HepG2 (cell line): ENCODE data around the gene PFKFB2. TPM values are rescaled to one million over a fixed set of nuclear protein-coding genes. Genes with fewer than 3 reads are reported as not detected.

ENCODE experiments used
- ATAC-seq: fragments of 200-7000 bp; cut with Tn5 transposase; 3 replicates; pipeline ENCODE4 v1.9.1; 2020; ENCODE audit warnings: mild to moderate bottlenecking, moderate library complexity
- BruUV-seq: library from RNA; stranded (reverse); fragments of 400-500 nt; replicated peaks from 2 replicates; lab custom pipeline; 2021; lab: Mats Ljungman, UMichigan
- CTCF ChIA-PET: fragments of 300-600 bp; formaldehyde crosslinking; extraction: SDS; loops from one replicate; lab custom pipeline; 2021; ENCODE audit warnings: low total read pairs, inconsistent platforms, low intra/inter-chr PET ratio; lab: Yijun Ruan, JAX
- POLR2A ChIA-PET: fragments of 350-600 bp; sonication (Branson Sonifier 250); formaldehyde crosslinking; loops from one replicate; lab custom pipeline; 2020; ENCODE audit warnings: antibody characterized with exemption, inconsistent platforms; lab: Yijun Ruan, JAX
- DNase-seq: peaks from one replicate; pipeline ENCODE4 v3.0.0-alpha.2; 2015; ENCODE audit warnings: low spot score
- FAIRE-seq: peaks from 3 replicates; lab custom pipeline; 2011; peaks lifted over from hg19 to GRCh38; lab: Jason Lieb, UNC
- H2AFZ ChIP-seq: one replicate; pipeline ENCODE4 v1.6.1; 2011; ENCODE audit warnings: low read length, inconsistent platforms
- H3K27ac ChIP-seq: fragments of 300-600 bp; 3 replicates; pipeline ENCODE4 v1.8.0; 2011; ENCODE audit warnings: mixed run types, mild to moderate bottlenecking, mixed read lengths, low read length, inconsistent platforms; ENCODE audit not compliant: insufficient read depth; ENCODE audit errors: extremely low read length
- H3K27me3 ChIP-seq, 2 experiments: fragments of 200-600 bp in 1 of 2; 2 replicates in 1 of 2; 3 replicates in 1 of 2; pipeline versions ENCODE4 v1.6.0 to v1.8.0; 2011; ENCODE audit warnings: low read length in 2 of 2, mild to moderate bottlenecking in 2 of 2, moderate library complexity in 2 of 2, inconsistent platforms in 1 of 2; ENCODE audit not compliant: insufficient read depth in 2 of 2, control insufficient read depth in 1 of 2
- H3K36me3 ChIP-seq, 2 experiments: fragments of 200-600 bp in 1 of 2; replicated peaks in 1 of 2; 2 replicates in 1 of 2; 3 replicates in 1 of 2; pipeline versions ENCODE4 v1.5.1 to v1.8.0; 2011; ENCODE audit warnings: low read length in 2 of 2, inconsistent platforms in 1 of 2; ENCODE audit not compliant: insufficient read depth in 2 of 2, control insufficient read depth in 1 of 2
- H3K4me1 ChIP-seq: 2 replicates; pipeline ENCODE4 v1.5.1; 2012; ENCODE audit warnings: low read length, inconsistent platforms; ENCODE audit not compliant: insufficient read depth
- H3K4me2 ChIP-seq: 2 replicates; pipeline ENCODE4 v1.6.0; 2011; ENCODE audit warnings: low read depth, low read length, inconsistent platforms
- H3K4me3 ChIP-seq, 3 experiments: fragments of 200-600 bp in 1 of 3; sonication (generic), shearing (Covaris generic) in 1 of 3; replicated peaks in 1 of 3; 2 replicates each; pipeline ENCODE4 v1.5.1; 2011 to 2016; ENCODE audit warnings: low read length in 3 of 3, inconsistent platforms in 2 of 3, low read depth in 2 of 3, mild to moderate bottlenecking in 2 of 3, control low read depth in 1 of 3, mixed read lengths in 1 of 3; ENCODE audit not compliant: insufficient read depth in 1 of 3
- H3K79me2 ChIP-seq: one replicate; pipeline ENCODE4 v1.6.1; 2011; ENCODE audit warnings: low read length, inconsistent platforms; ENCODE audit not compliant: insufficient read depth
- H3K9ac ChIP-seq: 2 replicates; pipeline ENCODE4 v1.6.0; 2011; ENCODE audit warnings: mild to moderate bottlenecking, low read depth, low read length, inconsistent platforms; ENCODE audit not compliant: insufficient read depth
- H3K9me3 ChIP-seq: 2 replicates; pipeline ENCODE4 v1.5.1; 2012; ENCODE audit warnings: mild to moderate bottlenecking, low read length
- H4K20me1 ChIP-seq: 2 replicates; pipeline ENCODE4 v1.6.0; 2011; ENCODE audit warnings: inconsistent platforms, mild to moderate bottlenecking, low read length, moderate library complexity; ENCODE audit not compliant: insufficient read depth
- DMTF1 ChIP-seq: sonication (generic); formaldehyde crosslinking; IDR thresholded peaks from 2 replicates; pipeline ENCODE4 v1.4.0; 2020; ENCODE audit warnings: mild to moderate bottlenecking, missing genetic modification reagents
- SATB2 ChIP-seq: sonication (generic); formaldehyde crosslinking; IDR thresholded peaks from 2 replicates; pipeline ENCODE4 v1.5.0; 2020; ENCODE audit warnings: missing genetic modification reagents
- SCMH1 ChIP-seq: sonication (generic); formaldehyde crosslinking; IDR thresholded peaks from 2 replicates; pipeline ENCODE4 v1.9.0; 2021; ENCODE audit warnings: missing genetic modification reagents, mild to moderate bottlenecking, borderline replicate concordance
- THAP11 ChIP-seq: IDR thresholded peaks from 2 replicates; pipeline ENCODE4 v1.6.1; 2016; ENCODE audit warnings: missing biosample characterization, missing genetic modification reagents
- ZNF124 ChIP-seq: sonication (generic); formaldehyde crosslinking; IDR thresholded peaks from 2 replicates; pipeline ENCODE4 v1.4.0; 2020; ENCODE audit warnings: missing genetic modification reagents
- ZNF7 ChIP-seq: IDR thresholded peaks from 2 replicates; pipeline ENCODE4 v1.6.1; 2016; ENCODE audit warnings: missing biosample characterization, missing genetic modification reagents
- WGBS: methylation state at CpG from one replicate; pipeline ENCODE4 v1.1.6; 2017; ENCODE audit warnings: low lambda C conversion rate; 5-methylcytosine and 5-hydroxymethylcytosine counted together
- in situ Hi-C: cut with HindIII; loops from 2 replicates; pipeline ENCODE4 v1.10.0; 2017; ENCODE audit warnings: low pct_unique_long_range_greater_than_20kb; ENCODE audit not compliant: extremely low pct_ligation_motif_present
- intact Hi-C: fragments of 100-400 bp; cut with micrococcal nuclease; formaldehyde crosslinking; loops from one replicate; pipeline ENCODE4 v1.10.0; 2022; ENCODE audit not compliant: unreplicated experiment
- polyA plus RNA-seq, 8 experiments: library from polyadenylated mRNA; depleted of rRNA in 3 of 8; stranded (reverse) in 7 of 8; unstranded in 1 of 8; fragments of >200 nt; fragmentation: Illumina TruSeq in 4 of 8; extraction: Trizol in 4 of 8; gene quantifications; 2 replicates each; pipeline versions ENCODE4 v1.2.1 to v1.2.3, GENCODE V29; 2011 to 2016; ENCODE audit warnings: low read depth in 4 of 8, missing spikeins in 1 of 8, mixed read lengths in 1 of 8; ENCODE audit not compliant: insufficient read depth in 1 of 8
- total RNA-seq, 5 experiments: library from RNA; depleted of rRNA; stranded (reverse); fragments of >200 nt; fragmentation: Illumina TruSeq; extraction: Trizol; gene quantifications; 2 replicates each; pipeline ENCODE4 v1.2.3, GENCODE V29; 2016; ENCODE audit warnings: low read depth in 1 of 5
- TF ChIP-seq, protein P1 (sequence below): sonication (generic); formaldehyde crosslinking; IDR thresholded peaks from 2 replicates; pipeline ENCODE4 v1.5.0; 2020; ENCODE audit warnings: missing genetic modification reagents
- TF ChIP-seq, protein P2 (sequence below): IDR thresholded peaks from 2 replicates; pipeline ENCODE4 v1.6.1; 2016; ENCODE audit warnings: low read depth, borderline replicate concordance
- TF ChIP-seq, protein P3 (sequence below): IDR thresholded peaks from 2 replicates; pipeline ENCODE4 v1.6.1; 2016; ENCODE audit warnings: control low read depth
- TF ChIP-seq, protein P4 (sequence below): sonication (generic); formaldehyde crosslinking; IDR thresholded peaks from 2 replicates; pipeline ENCODE4 v1.5.0; 2020; ENCODE audit warnings: missing genetic modification reagents
- TF ChIP-seq, protein P5 (sequence below): sonication (generic); formaldehyde crosslinking; IDR thresholded peaks from 2 replicates; pipeline ENCODE4 v1.8.0; 2022; ENCODE audit warnings: mild to moderate bottlenecking, missing genetic modification reagents; ENCODE audit not compliant: insufficient replicate concordance

PFKFB2 gene
- total and polyA plus RNA-seq, 2 of the 13 experiments (the other 11 are each of a cell fraction or from before 2014, with no cell fraction given) = 4.6 to 10.6 TPM

GRCh38 chr1:207013321-207014085, 39.6 kb upstream of the PFKFB2 start:
- CTCF ChIA-PET = no interaction called here
- no peak for ATAC-seq
- in situ Hi-C loops = no loop called here

More at GRCh38 chr1:207013321-207014085, 39.6 kb upstream of the PFKFB2 start:
- intact Hi-C loops = no loop called here
- Histone ChIP-seq H3K4me3 (no peak overlapping the region), H3K79me2 (no peaks in the 10 kb centered on the region), H3K36me3 (no peaks in the 10 kb centered on the region), H2AFZ (no peak overlapping the region), H3K9ac (no peak overlapping the region), H3K27ac (no peak overlapping the region), H4K20me1 (no peaks in the 10 kb centered on the region), H3K4me1 (peaks cover 25% of the 10 kb centered on the region), H3K4me2 (no peak overlapping the region), H3K9me3 (no peaks in the 10 kb centered on the region), H3K27me3 (no peaks in the 10 kb centered on the region)
- POLR2A ChIA-PET = no interaction called here
- no peak for DNase-seq
- no peak for FAIRE-seq
- TF ChIP-seq, protein P1, sequence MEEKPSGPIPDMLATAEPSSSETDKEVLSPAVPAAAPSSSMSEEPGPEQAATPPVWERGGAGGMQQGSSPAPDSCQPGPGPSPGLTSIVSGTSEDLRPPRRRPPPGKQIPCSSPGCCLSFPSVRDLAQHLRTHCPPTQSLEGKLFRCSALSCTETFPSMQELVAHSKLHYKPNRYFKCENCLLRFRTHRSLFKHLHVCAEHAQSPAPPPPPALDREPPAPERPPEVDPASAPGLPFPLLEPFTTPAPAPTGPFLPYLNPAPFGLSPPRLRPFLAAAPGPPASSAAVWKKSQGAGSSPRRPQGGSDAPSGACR = no peak
- TF ChIP-seq ZNF124 (no peak), THAP11 (CRISPR knock-in tag) (no peak), ZNF7 (CRISPR knock-in tag) (no peak), SCMH1 (CRISPR knock-in tag) (no peak), SATB2 (no peak), DMTF1 (no peak)
- TF ChIP-seq, protein P2, sequence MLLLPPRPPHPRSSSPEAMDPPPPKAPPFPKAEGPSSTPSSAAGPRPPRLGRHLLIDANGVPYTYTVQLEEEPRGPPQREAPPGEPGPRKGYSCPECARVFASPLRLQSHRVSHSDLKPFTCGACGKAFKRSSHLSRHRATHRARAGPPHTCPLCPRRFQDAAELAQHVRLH (CRISPR knock-in tag) = no peak
- TF ChIP-seq, protein P3, sequence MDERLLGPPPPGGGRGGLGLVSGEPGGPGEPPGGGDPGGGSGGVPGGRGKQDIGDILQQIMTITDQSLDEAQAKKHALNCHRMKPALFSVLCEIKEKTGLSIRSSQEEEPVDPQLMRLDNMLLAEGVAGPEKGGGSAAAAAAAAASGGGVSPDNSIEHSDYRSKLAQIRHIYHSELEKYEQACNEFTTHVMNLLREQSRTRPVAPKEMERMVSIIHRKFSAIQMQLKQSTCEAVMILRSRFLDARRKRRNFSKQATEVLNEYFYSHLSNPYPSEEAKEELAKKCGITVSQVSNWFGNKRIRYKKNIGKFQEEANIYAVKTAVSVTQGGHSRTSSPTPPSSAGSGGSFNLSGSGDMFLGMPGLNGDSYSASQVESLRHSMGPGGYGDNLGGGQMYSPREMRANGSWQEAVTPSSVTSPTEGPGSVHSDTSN = no peak
- TF ChIP-seq, protein P4, sequence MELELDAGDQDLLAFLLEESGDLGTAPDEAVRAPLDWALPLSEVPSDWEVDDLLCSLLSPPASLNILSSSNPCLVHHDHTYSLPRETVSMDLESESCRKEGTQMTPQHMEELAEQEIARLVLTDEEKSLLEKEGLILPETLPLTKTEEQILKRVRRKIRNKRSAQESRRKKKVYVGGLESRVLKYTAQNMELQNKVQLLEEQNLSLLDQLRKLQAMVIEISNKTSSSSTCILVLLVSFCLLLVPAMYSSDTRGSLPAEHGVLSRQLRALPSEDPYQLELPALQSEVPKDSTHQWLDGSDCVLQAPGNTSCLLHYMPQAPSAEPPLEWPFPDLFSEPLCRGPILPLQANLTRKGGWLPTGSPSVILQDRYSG (CRISPR knock-in tag) = no peak
- TF ChIP-seq, protein P5, sequence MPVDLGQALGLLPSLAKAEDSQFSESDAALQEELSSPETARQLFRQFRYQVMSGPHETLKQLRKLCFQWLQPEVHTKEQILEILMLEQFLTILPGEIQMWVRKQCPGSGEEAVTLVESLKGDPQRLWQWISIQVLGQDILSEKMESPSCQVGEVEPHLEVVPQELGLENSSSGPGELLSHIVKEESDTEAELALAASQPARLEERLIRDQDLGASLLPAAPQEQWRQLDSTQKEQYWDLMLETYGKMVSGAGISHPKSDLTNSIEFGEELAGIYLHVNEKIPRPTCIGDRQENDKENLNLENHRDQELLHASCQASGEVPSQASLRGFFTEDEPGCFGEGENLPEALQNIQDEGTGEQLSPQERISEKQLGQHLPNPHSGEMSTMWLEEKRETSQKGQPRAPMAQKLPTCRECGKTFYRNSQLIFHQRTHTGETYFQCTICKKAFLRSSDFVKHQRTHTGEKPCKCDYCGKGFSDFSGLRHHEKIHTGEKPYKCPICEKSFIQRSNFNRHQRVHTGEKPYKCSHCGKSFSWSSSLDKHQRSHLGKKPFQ (CRISPR knock-in tag) = no peak
- no TSS peak for BruUV-seq
- WGBS = 75% methylated on average over 6 of the region's 6 CpGs
